ENCODE measurements around the gene DBF4B.

DBF4B gene

DNA sequence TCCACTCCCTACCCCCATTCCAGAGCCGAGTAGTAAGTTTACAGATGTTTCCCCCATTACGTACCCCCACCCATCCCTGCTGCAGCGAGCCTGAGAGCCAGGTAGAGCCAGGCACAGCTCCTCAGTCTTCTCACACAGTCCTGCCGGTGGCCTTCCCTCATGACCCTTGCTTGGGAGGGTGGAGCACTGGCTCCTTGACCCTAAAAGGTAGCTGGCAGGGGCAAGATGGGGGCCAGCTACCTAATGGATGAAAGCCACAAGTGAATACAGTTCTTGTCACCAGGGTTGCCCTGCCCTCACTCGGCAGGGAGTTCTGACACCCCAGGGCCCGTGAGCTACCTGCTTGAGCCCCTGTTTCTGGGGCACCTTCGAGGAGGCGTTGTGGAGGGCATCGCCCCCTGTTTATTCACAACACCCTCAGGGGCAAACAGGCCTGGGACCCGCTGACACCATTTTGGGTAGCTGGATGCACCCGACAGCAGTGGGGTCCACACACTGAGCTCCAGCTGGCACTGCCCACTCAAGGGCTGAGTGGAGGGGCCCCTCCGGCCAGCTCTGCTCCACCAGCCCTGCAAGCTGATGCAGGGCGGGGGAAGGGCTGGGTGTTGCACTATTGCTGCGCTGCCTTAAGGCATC lies 72.5 kb downstream of the DBF4B start:
- POLR2A ChIA-PET, result interaction anchor here (0.6 kb wide), 1 partner anchor 112 kb away, joined by 3 read pairs; no protein-coding TSS in a partner anchor

DNA sequence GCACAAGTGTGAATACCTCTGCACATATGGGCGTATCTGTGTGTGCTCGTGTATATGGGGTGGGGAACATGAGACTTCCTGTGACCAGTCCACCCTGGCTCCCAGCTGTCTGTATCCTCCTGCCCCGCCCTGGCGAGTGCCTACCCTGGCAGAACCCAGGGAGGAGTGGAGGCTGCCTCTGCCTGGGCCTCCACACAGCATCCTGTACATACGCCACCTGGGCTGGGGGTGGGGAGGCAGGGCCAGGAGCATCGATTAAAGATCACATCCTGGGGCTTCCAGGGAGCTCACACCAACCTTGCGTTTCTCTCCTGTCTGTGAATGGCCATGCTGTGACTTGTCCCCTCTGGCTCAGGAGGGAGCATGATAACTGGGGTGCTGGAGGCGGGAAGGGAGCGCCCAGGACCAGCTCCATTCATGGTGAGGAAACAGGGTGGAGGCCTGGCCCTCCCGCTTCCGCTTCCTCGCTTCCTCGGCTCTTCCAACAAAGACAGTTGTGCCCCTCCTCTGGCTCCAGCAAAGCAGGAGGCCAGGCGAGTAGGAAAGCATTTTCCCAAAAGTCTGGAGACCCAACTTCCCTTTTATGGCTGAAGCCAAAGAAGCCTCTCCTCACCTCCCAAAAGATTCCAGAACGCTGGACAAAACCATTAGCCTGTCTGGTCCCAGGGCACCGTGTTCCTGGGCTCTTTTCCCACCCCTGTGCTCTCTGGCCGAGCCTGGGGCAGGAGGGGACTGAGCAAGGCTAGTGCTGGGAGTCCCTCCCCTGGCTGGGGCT lies 73.3 kb downstream of the DBF4B start:
- H3K27me3 ChIP-seq (replicated peaks in 2 of 5; ENCODE audit: control insufficient read depth in 4 of 5, insufficient read depth in 5 of 5, low read length in 4 of 5), result peaks cover 0 to 16% (median 5%) of the 10 kb centered on the region in 5 experiments
- POLR2A ChIA-PET, result interaction anchor here (0.6 kb wide), 1 partner anchor 111 kb away, joined by 3 read pairs; no protein-coding TSS in a partner anchor

More for the DNA sequence above, 72.5 kb downstream of the DBF4B start:
- Histone ChIP-seq H3K27me3 (replicated peaks in 2 of 5; ENCODE audit: control insufficient read depth in 4 of 5, insufficient read depth in 5 of 5, low read length in 4 of 5) (peaks cover 0 to 16% (median 5%) of the 10 kb centered on the region in 5 experiments), H3K27ac (ENCODE audit: insufficient read depth in 1 of 2, low read depth in 1 of 2, low read length in 2 of 2, poor library complexity in 1 of 2, severe bottlenecking in 2 of 2) (no peak overlapping the region), H3K4me3 (ENCODE audit: control insufficient read depth in 1 of 7, extremely low read depth in 1 of 7, insufficient read depth in 4 of 7, low read depth in 2 of 7, low read length in 6 of 7) (no peak overlapping the region), H3K4me1 (ENCODE audit: control extremely low read depth in 1 of 4, control insufficient read depth in 4 of 4, insufficient read depth in 4 of 4, low read length in 3 of 4) (peaks cover 0 to 17% (median 12%) of the 10 kb centered on the region in 4 experiments), H3K9me3 (ENCODE audit: control extremely low read depth in 1 of 5, control insufficient read depth in 4 of 5, insufficient read depth in 2 of 5, low read depth in 1 of 5, low read length in 4 of 5) (no peaks in the 10 kb centered on the region), H3K36me3 (ENCODE audit: control insufficient read depth in 4 of 4, insufficient read depth in 4 of 4, low read length in 3 of 4) (no peaks in the 10 kb centered on the region)
- no peak for DNase-seq
- 92% methylated on average over 13 of the region's 14 CpGs for WGBS (ENCODE audit: insufficient coverage)
- CTCF ChIA-PET, result interaction anchor here (1.0 to 13.4 kb wide), 6 partner anchors 8 to 85 kb away, joined by 3 to 192 read pairs (median 12); no protein-coding TSS in a partner anchor

DNA sequence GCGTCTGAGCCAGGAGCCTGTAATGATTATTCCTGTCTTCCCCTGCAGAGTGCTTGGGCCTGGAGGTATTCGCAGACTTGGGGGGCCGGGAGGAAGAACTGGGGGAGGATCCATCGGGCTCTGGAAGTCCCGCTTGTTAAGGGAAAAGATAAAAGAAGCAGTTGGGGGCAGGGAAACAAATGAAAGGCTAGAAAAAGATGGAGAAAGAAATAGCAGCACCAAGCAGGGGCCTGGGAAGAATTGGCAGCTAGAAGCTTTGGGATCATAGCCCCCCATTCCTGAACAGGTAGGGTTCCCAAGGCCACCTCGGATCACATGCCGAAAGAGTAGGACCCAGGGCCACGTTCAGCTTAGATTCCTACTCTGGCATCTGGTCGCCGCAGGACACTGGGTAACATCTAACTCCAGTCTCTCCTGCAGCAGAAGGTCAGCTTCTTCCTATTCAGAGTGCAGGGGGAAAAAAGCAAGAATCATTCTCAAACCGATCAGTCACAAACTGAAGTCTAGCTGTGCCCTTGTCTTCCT lies 73.9 kb downstream of the DBF4B start:
- CTCF ChIA-PET, result interaction anchor here (1.0 to 13.4 kb wide), 6 partner anchors 10 to 96 kb away, joined by 3 to 192 read pairs (median 5); no protein-coding TSS in a partner anchor
- Histone ChIP-seq H3K27me3 (replicated peaks in 2 of 5; ENCODE audit: control insufficient read depth in 4 of 5, insufficient read depth in 5 of 5, low read length in 4 of 5) (peaks cover 0 to 14% (median 5%) of the 10 kb centered on the region in 5 experiments), H3K27ac (ENCODE audit: insufficient read depth in 1 of 2, low read depth in 1 of 2, low read length in 2 of 2, poor library complexity in 1 of 2, severe bottlenecking in 2 of 2) (no peak overlapping the region), H3K9me3 (ENCODE audit: control extremely low read depth in 1 of 5, control insufficient read depth in 4 of 5, insufficient read depth in 2 of 5, low read depth in 1 of 5, low read length in 4 of 5) (no peaks in the 10 kb centered on the region), H3K4me1 (ENCODE audit: control extremely low read depth in 1 of 4, control insufficient read depth in 4 of 4, insufficient read depth in 4 of 4, low read length in 3 of 4) (peaks cover 0 to 10% (median 7%) of the 10 kb centered on the region in 4 experiments), H3K36me3 (ENCODE audit: control insufficient read depth in 4 of 4, insufficient read depth in 4 of 4, low read length in 3 of 4) (no peaks in the 10 kb centered on the region), H3K4me3 (ENCODE audit: control insufficient read depth in 1 of 7, extremely low read depth in 1 of 7, insufficient read depth in 4 of 7, low read depth in 2 of 7, low read length in 6 of 7) (no peak overlapping the region)
- POLR2A ChIA-PET, result no interaction called here
- no peak for DNase-seq
- WGBS (ENCODE audit: insufficient coverage), result 83% methylated on average over 10 of the region's 11 CpGs

More for the DNA sequence above, 73.3 kb downstream of the DBF4B start:
- Histone ChIP-seq H3K4me3 (ENCODE audit: control insufficient read depth in 1 of 7, extremely low read depth in 1 of 7, insufficient read depth in 4 of 7, low read depth in 2 of 7, low read length in 6 of 7) (no peak overlapping the region), H3K36me3 (ENCODE audit: control insufficient read depth in 4 of 4, insufficient read depth in 4 of 4, low read length in 3 of 4) (no peaks in the 10 kb centered on the region), H3K9me3 (ENCODE audit: control extremely low read depth in 1 of 5, control insufficient read depth in 4 of 5, insufficient read depth in 2 of 5, low read depth in 1 of 5, low read length in 4 of 5) (no peaks in the 10 kb centered on the region), H3K27ac (ENCODE audit: insufficient read depth in 1 of 2, low read depth in 1 of 2, low read length in 2 of 2, poor library complexity in 1 of 2, severe bottlenecking in 2 of 2) (no peak overlapping the region), H3K4me1 (ENCODE audit: control extremely low read depth in 1 of 4, control insufficient read depth in 4 of 4, insufficient read depth in 4 of 4, low read length in 3 of 4) (peaks cover 0 to 10% (median 7%) of the 10 kb centered on the region in 4 experiments)
- CTCF ChIA-PET, result interaction anchor here (1.0 to 13.4 kb wide), 7 partner anchors 9 to 96 kb away, joined by 3 to 192 read pairs (median 4); no protein-coding TSS in a partner anchor
- DNase-seq, result no peak
- 71% methylated on average over 12 of the region's 17 CpGs for WGBS (ENCODE audit: insufficient coverage)

DNA sequence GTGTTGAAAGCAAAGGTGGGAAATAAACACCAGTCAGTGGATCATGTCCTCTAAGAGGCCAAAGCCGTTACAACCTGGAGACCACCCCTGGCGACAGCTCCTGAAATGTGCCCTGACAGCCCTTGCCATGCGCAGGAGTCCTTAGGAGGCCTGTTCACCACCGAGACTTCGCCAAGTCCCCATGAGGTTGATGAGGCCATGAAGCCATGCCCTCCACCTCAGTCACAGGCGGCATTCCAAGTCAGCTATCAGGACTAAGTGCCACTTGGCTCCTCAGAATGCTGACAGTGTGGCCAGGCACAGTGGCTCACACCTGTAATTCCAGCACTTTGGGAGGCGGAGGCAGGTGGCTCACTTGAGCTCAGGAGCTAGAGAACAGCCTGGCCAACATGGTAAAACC lies 77.5 kb downstream of the DBF4B start:
- Histone ChIP-seq H3K4me3 (ENCODE audit: control insufficient read depth in 1 of 7, extremely low read depth in 1 of 7, insufficient read depth in 4 of 7, low read depth in 2 of 7, low read length in 6 of 7) (no peak overlapping the region), H3K4me1 (ENCODE audit: control extremely low read depth in 1 of 4, control insufficient read depth in 4 of 4, insufficient read depth in 4 of 4, low read length in 3 of 4) (no peaks in the 10 kb centered on the region), H3K36me3 (ENCODE audit: control insufficient read depth in 4 of 4, insufficient read depth in 4 of 4, low read length in 3 of 4) (no peaks in the 10 kb centered on the region), H3K27me3 (replicated peaks in 2 of 5; ENCODE audit: control insufficient read depth in 4 of 5, insufficient read depth in 5 of 5, low read length in 4 of 5) (peaks cover 0 to 5% (median 0%) of the 10 kb centered on the region in 5 experiments), H3K27ac (ENCODE audit: insufficient read depth in 1 of 2, low read depth in 1 of 2, low read length in 2 of 2, poor library complexity in 1 of 2, severe bottlenecking in 2 of 2) (no peak overlapping the region), H3K9me3 (ENCODE audit: control extremely low read depth in 1 of 5, control insufficient read depth in 4 of 5, insufficient read depth in 2 of 5, low read depth in 1 of 5, low read length in 4 of 5) (no peaks in the 10 kb centered on the region)
- DNase-seq, result no peak
- ChIA-PET CTCF (interaction anchor here (0.6 to 1.5 kb wide), 5 partner anchors 21 to 348 kb away, joined by 3 to 6 read pairs (median 3); no protein-coding TSS in a partner anchor), POLR2A (no interaction called here)
- WGBS (ENCODE audit: insufficient coverage), result 96% methylated on average over 5 of the region's 7 CpGs

DNA sequence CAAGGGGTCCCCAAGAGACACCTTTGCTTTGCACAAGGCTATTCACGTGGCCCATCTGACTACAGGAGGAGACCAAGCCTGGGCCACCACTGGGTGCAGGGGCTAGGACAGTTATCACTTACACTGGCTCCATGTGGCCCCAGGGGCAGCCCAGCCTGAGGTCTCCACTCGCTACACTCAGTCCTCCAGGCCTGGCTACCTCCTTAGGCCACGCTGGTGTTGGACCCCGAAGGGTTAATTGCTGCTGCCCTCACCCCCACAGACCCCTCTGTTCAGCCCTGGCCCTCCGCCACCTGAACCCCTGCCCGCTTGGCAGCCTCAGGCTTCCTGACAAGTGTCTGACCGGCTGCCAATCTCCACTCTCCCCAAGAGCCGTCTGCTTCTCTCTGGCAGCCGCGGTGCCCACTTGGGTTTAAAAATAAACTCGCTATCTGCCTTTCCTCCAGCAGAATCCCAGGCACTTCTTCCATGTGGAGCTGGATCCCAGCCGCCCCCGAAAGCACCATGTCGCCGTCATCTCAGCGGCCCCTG lies 78.2 kb downstream of the DBF4B start:
- WGBS (ENCODE audit: insufficient coverage), result 75% methylated on average over 14 of the region's 16 CpGs
- Histone ChIP-seq H3K4me1 (ENCODE audit: control extremely low read depth in 1 of 4, control insufficient read depth in 4 of 4, insufficient read depth in 4 of 4, low read length in 3 of 4) (no peaks in the 10 kb centered on the region), H3K9me3 (ENCODE audit: control extremely low read depth in 1 of 5, control insufficient read depth in 4 of 5, insufficient read depth in 2 of 5, low read depth in 1 of 5, low read length in 4 of 5) (no peaks in the 10 kb centered on the region), H3K27ac (ENCODE audit: insufficient read depth in 1 of 2, low read depth in 1 of 2, low read length in 2 of 2, poor library complexity in 1 of 2, severe bottlenecking in 2 of 2) (no peak overlapping the region), H3K27me3 (replicated peaks in 2 of 5; ENCODE audit: control insufficient read depth in 4 of 5, insufficient read depth in 5 of 5, low read length in 4 of 5) (peaks cover 0 to 3% (median 0%) of the 10 kb centered on the region in 5 experiments), H3K4me3 (ENCODE audit: control insufficient read depth in 1 of 7, extremely low read depth in 1 of 7, insufficient read depth in 4 of 7, low read depth in 2 of 7, low read length in 6 of 7) (no peak overlapping the region), H3K36me3 (ENCODE audit: control insufficient read depth in 4 of 4, insufficient read depth in 4 of 4, low read length in 3 of 4) (no peaks in the 10 kb centered on the region)
- ChIA-PET CTCF (interaction anchor here (1.4 to 1.5 kb wide), 2 partner anchors 78 to 81 kb away, joined by 3 to 6 read pairs; no protein-coding TSS in a partner anchor), POLR2A (no interaction called here)
- DNase-seq, result no peak

DNA sequence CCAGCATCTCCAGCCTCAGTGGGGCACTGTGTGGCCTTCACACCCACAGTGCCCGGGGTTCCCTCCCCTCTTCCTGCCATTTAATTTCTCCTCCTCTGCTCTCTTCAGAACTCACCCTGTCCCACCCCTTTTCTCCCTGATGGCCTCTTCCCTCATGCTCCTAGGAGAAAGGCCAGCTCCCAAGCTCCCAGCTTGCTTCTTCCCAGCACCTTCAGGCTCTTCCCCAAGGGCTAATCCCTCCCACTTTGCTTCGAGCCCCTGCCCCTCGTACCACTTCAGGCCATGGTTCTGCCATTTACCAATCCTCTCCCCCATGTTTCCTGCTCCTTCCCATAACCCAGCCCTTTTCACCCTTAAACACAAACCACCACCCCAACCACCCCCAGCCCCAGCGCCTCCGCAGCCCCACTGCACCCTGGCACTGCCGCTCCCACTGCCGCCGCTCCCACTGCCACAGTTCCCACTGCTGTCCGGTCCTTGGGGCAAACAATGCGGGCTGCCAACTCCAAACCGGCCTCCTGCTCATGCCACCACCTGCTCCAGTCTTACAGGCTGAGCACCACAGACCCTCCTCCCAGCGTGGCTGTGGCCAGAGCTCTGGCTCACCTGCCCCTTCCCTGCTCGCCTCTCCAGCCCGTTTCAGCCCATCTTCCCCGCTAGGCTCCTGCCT lies 78.9 kb downstream of the DBF4B start:
- no peak for DNase-seq
- WGBS (ENCODE audit: insufficient coverage), result 92% methylated on average over 10 of the region's 15 CpGs
- ChIA-PET CTCF (no interaction called here), POLR2A (no interaction called here)
- Histone ChIP-seq H3K4me3 (ENCODE audit: control insufficient read depth in 1 of 7, extremely low read depth in 1 of 7, insufficient read depth in 4 of 7, low read depth in 2 of 7, low read length in 6 of 7) (no peak overlapping the region), H3K27me3 (replicated peaks in 2 of 5; ENCODE audit: control insufficient read depth in 4 of 5, insufficient read depth in 5 of 5, low read length in 4 of 5) (no peaks in the 10 kb centered on the region), H3K9me3 (ENCODE audit: control extremely low read depth in 1 of 5, control insufficient read depth in 4 of 5, insufficient read depth in 2 of 5, low read depth in 1 of 5, low read length in 4 of 5) (no peaks in the 10 kb centered on the region), H3K36me3 (ENCODE audit: control insufficient read depth in 4 of 4, insufficient read depth in 4 of 4, low read length in 3 of 4) (no peaks in the 10 kb centered on the region), H3K4me1 (ENCODE audit: control extremely low read depth in 1 of 4, control insufficient read depth in 4 of 4, insufficient read depth in 4 of 4, low read length in 3 of 4) (no peaks in the 10 kb centered on the region), H3K27ac (ENCODE audit: insufficient read depth in 1 of 2, low read depth in 1 of 2, low read length in 2 of 2, poor library complexity in 1 of 2, severe bottlenecking in 2 of 2) (no peak overlapping the region)
